Spleen (tissue), 11 donors: Measurements from ENCODE around the gene ERC1. TPM values are rescaled to one million over a fixed set of nuclear protein-coding genes. Genes with fewer than 3 reads are reported as not detected.

Source experiments
- DNase-seq: peaks from one replicate; pipeline ENCODE4 v3.0.0-alpha.2; 2020
- H3K27ac ChIP-seq, 8 donors: fragments of 200-600 bp; sonication (generic) in 7 of 8; 1 replicate in 4 of 8; 2 replicates in 4 of 8; pipeline versions ENCODE4 v1.5.0 to v1.8.0; 2016 to 2021; ENCODE audit warnings: inconsistent platforms in 4 of 8, mild to moderate bottlenecking in 4 of 8, moderate library complexity in 1 of 8
- H3K27me3 ChIP-seq, 7 donors: fragments of 200-600 bp; sonication (generic) in 6 of 7; replicated peaks in 1 of 7; 1 replicate in 4 of 7; 2 replicates in 3 of 7; pipeline versions ENCODE4 v1.5.0 to v1.8.0; 2016 to 2021; ENCODE audit warnings: inconsistent platforms in 3 of 7, mild to moderate bottlenecking in 1 of 7
- H3K36me3 ChIP-seq, 6 donors: fragments of 200-600 bp; sonication (generic) in 5 of 6; 1 replicate in 4 of 6; 2 replicates in 2 of 6; pipeline versions ENCODE4 v1.5.0 to v1.8.0; 2016 to 2021; ENCODE audit warnings: inconsistent platforms in 2 of 6
- H3K4me1 ChIP-seq, 6 donors: fragments of 200-600 bp; sonication (generic) in 5 of 6; 1 replicate in 3 of 6; 2 replicates in 3 of 6; pipeline versions ENCODE4 v1.5.0 to v1.8.0; 2016 to 2021; ENCODE audit warnings: inconsistent platforms in 3 of 6
- H3K4me3 ChIP-seq, 8 donors: fragments of 200-600 bp; sonication (generic) in 7 of 8; 1 replicate in 4 of 8; 2 replicates in 4 of 8; pipeline versions ENCODE4 v1.5.0 to v1.8.0; 2016 to 2021; ENCODE audit warnings: inconsistent platforms in 4 of 8, mild to moderate bottlenecking in 4 of 8, moderate library complexity in 2 of 8
- H3K9me3 ChIP-seq, 8 donors: fragments of 200-600 bp; sonication (generic) in 7 of 8; 1 replicate in 4 of 8; 2 replicates in 4 of 8; pipeline versions ENCODE4 v1.5.0 to v1.8.0; 2016 to 2021; ENCODE audit warnings: inconsistent platforms in 4 of 8
- POLR2A ChIP-seq, 3 donors: fragments of 450-650 bp; IDR thresholded peaks; one replicate each; pipeline ENCODE4 v1.5.1; 2017; ENCODE audit warnings: antibody characterized with exemption in 3 of 3, mild to moderate bottlenecking in 1 of 3
- POLR2AphosphoS5 ChIP-seq, 3 donors: sonication (generic); formaldehyde crosslinking; IDR thresholded peaks; one replicate each; pipeline ENCODE4 v1.5.1; 2017; ENCODE audit warnings: antibody characterized with exemption in 3 of 3
- WGBS, 5 donors: extraction: QIAGEN DNeasy Blood & Tissue Kit in 3 of 5; methylation state at CpG; one replicate each; pipeline versions ENCODE4 v1.1.5 to v1.1.7; 2013 to 2018; 5-methylcytosine and 5-hydroxymethylcytosine counted together
- intact Hi-C: fragments of 100-400 bp; cut with DNase I; formaldehyde crosslinking; loops from one replicate; pipeline ENCODE4 v1.15.0; 2023; ENCODE audit warnings: low total_unique reads
- polyA plus RNA-seq, 3 donors: library from polyadenylated mRNA; stranded (reverse); fragments of 200-250 nt; gene quantifications; one replicate each; pipeline ENCODE4 v1.2.1, GENCODE V29; 2013
- total RNA-seq, 7 donors: library from RNA; depleted of rRNA in 3 of 7; stranded (reverse); fragments of >200 nt in 3 of 7; fragmentation: NEBNext Ultra II Directional in 4 of 7; extraction: Animal tissue kit (Norgen Biotek cat#: 25700) in 4 of 7; gene quantifications; one replicate each; pipeline versions ENCODE4 v1.1.0 to v1.2.1, GENCODE V29; 2016 to 2021
- TF ChIP-seq, protein P1 (sequence below), 11 experiments: fragments of 200-600 bp in 7 of 11; fragments of 450-650 bp in 4 of 11; sonication (generic) in 4 of 11; IDR thresholded peaks in 8 of 11; conservative IDR thresholded peaks in 3 of 11; 1 replicate in 7 of 11; 2 replicates in 4 of 11; pipeline versions ENCODE4 v1.4.0 to v1.8.0; 2016 to 2021; ENCODE audit warnings: antibody characterized with exemption in 11 of 11, inconsistent platforms in 4 of 11, mild to moderate bottlenecking in 1 of 11
- donor health status: healthy with polysubstance abuse.
- donor health status: DM: no; HTN: no; CAD: no; lungs with moderate emphysema.
- donor health status: DM: no; HTN: no; CAD: no.
- donor health status: Bipolar disorder and iron deficiency.
- donor health status: healthy.
- donor health status: DM: no; HTN: no; CAD: no.
- donor health status: DM: yes; HTN: yes; CAD: no.

Gene ERC1
- total and polyA plus RNA-seq, 10 donors: 1.2 to 73.4 (median 42.6) TPM

DNA sequence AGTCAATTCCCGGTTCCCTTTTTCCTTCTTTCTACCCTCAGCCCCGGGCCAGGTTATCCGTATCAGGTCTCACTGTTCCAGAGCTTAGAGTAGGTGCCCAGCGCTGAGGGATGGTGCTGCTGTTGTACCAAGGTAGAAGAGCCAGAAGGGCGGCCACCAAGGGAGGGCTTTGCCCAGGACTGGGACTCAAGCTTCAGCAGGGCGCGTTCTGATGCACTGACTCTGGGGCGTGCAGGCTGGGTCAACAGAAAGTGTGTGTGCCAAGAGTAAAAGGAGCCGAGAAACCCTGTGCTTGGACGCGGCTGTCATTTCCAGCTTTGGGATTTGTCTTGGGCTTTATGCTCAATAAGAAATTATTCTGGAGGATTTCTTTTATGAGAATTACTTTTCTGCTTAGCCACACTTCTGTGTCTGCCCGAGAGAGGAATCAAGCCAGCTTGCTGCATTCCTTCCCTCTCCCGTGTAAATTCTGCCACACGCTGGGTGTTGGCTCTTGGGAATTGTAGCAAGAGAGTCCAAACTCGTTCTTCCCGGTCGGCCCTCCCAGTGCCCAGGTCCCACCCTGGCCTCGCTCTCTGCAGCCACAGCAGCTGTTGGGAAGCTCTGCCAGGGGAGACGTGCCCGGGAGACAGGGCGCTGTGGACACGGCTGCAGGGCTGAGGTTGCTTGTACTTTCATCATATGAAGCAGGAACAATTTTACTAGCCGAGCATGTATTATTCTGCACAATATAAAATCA is 505.3 kb downstream of the ERC1 start:
- 83 to 89% (median 87%) methylated on average over 23 of the region's 23 CpGs for WGBS, 5 donors
- DNase-seq: no peak
- Histone ChIP-seq H3K9me3 (no peaks in the 10 kb centered on the region), H3K27me3 (no peaks in the 10 kb centered on the region), H3K4me3 (no peak overlapping the region), H3K36me3 (peaks cover 0 to 27% (median 2%) of the 10 kb centered on the region in 6 donors), H3K27ac (no peak overlapping the region), H3K4me1 (no peaks in the 10 kb centered on the region)
- TF ChIP-seq, protein P1, sequence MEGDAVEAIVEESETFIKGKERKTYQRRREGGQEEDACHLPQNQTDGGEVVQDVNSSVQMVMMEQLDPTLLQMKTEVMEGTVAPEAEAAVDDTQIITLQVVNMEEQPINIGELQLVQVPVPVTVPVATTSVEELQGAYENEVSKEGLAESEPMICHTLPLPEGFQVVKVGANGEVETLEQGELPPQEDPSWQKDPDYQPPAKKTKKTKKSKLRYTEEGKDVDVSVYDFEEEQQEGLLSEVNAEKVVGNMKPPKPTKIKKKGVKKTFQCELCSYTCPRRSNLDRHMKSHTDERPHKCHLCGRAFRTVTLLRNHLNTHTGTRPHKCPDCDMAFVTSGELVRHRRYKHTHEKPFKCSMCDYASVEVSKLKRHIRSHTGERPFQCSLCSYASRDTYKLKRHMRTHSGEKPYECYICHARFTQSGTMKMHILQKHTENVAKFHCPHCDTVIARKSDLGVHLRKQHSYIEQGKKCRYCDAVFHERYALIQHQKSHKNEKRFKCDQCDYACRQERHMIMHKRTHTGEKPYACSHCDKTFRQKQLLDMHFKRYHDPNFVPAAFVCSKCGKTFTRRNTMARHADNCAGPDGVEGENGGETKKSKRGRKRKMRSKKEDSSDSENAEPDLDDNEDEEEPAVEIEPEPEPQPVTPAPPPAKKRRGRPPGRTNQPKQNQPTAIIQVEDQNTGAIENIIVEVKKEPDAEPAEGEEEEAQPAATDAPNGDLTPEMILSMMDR (IDR thresholded peaks at IDR 0.05 in 8 of 11, conservative IDR thresholded peaks at IDR 0.05 in 3 of 11): no peak
- TF ChIP-seq POLR2A (IDR thresholded peaks at IDR 0.05): no peak
- peak in 1 of 3 donors; percentile 38 for TF ChIP-seq POLR2AphosphoS5 (IDR thresholded peaks at IDR 0.05)
- intact Hi-C loops: no loop called here

DNA sequence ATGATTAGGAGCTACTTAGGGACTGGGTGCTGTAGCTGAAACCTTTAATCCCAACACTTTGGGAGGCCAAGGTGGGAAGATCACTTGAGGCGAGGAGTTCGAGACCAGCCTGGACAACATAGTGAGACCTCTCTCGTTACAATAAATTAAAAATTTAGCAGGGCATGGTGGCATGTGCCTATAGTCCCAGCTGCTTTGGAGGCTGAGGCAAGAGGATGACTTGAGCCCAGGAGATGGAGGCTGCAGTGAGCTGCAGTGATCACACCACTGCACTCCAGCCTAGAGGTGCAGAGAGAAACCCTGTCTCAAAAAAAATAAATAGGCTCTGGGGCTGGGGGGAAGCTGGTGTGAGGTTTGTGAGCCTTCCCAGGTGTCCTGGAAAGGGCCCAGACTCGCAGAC is 506.1 kb downstream of the ERC1 start:
- Histone ChIP-seq H3K36me3 (peaks cover 0 to 19% (median 0%) of the 10 kb centered on the region in 6 donors), H3K27me3 (peaks cover 0 to 6% (median 0%) of the 10 kb centered on the region in 7 donors), H3K4me3 (no peak overlapping the region), H3K9me3 (no peaks in the 10 kb centered on the region), H3K27ac (no peak overlapping the region), H3K4me1 (no peaks in the 10 kb centered on the region)
- intact Hi-C loops: no loop called here
- 90 to 92% (median 92%) methylated on average over 4 of the region's 4 CpGs for WGBS, 5 donors
- TF ChIP-seq POLR2AphosphoS5 (IDR thresholded peaks at IDR 0.05) (no peak), POLR2A (IDR thresholded peaks at IDR 0.05) (no peak)
- TF ChIP-seq, protein P1 (IDR thresholded peaks at IDR 0.05 in 8 of 11, conservative IDR thresholded peaks at IDR 0.05 in 3 of 11): no peak
- no peak for DNase-seq

DNA sequence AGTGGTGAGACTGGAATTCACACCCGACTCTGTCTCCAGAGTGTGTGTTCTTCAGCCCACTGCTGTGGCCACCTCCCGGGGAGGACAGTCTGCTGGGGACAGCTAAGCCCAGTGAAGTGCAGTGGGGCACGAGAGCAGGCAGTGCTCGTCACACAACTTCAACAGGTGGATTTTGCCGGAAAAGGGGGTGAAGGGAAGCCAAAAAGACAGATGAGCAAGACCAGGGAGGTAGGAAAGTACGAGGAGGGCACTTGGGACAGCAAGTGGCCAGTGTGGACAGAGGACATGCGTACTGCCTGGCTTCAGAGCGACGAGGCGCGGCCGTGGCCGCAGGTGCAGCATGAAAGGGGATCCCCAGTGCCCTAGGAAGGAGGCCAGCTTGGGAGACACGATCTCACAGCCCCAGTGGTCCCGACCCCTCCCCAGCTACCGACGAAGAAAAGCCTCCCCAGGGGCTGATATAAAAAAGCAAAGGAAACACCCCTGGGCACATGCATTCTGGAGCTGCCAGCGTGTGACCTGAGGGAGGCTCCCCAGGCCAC is 507.2 kb downstream of the ERC1 start:
- 68 to 84% (median 72%) methylated on average over 18 of the region's 18 CpGs for WGBS, 5 donors
- H3K4me1 ChIP-seq: no peaks in the 10 kb centered on the region
- intact Hi-C loops: no loop called here
- peaks cover 0 to 17% (median 0%) of the 10 kb centered on the region in 7 donors for H3K27me3 ChIP-seq
- DNase-seq: no peak
- H3K4me3 ChIP-seq: no peak overlapping the region
- H3K27ac ChIP-seq: no peak overlapping the region
- no peaks in the 10 kb centered on the region for H3K9me3 ChIP-seq
- TF ChIP-seq POLR2AphosphoS5 (IDR thresholded peaks at IDR 0.05) (peak in 1 of 3 donors; percentile 45), POLR2A (IDR thresholded peaks at IDR 0.05) (no peak)
- TF ChIP-seq, protein P1 (IDR thresholded peaks at IDR 0.05 in 8 of 11, conservative IDR thresholded peaks at IDR 0.05 in 3 of 11): no peak
- peaks cover 0 to 10% (median 0%) of the 10 kb centered on the region in 6 donors for H3K36me3 ChIP-seq

- TF ChIP-seq POLR2AphosphoS5 (IDR thresholded peaks at IDR 0.05): no peak
- TF ChIP-seq POLR2A (IDR thresholded peaks at IDR 0.05): no peak
- TF ChIP-seq, protein P1 (IDR thresholded peaks at IDR 0.05 in 8 of 11, conservative IDR thresholded peaks at IDR 0.05 in 3 of 11): no peak
- peaks cover 0 to 26% (median 0%) of the 10 kb centered on the region in 7 donors for H3K27me3 ChIP-seq
- intact Hi-C loops: no loop called here
- 92 to 96% (median 95%) methylated on average over 12 of the region's 12 CpGs for WGBS, 5 donors
- no peak overlapping the region for H3K4me3 ChIP-seq
- peaks cover 0 to 6% (median 0%) of the 10 kb centered on the region in 6 donors for H3K4me1 ChIP-seq
- no peaks in the 10 kb centered on the region for H3K9me3 ChIP-seq
- no peak for DNase-seq
- H3K36me3 ChIP-seq: peaks cover 0 to 2% (median 0%) of the 10 kb centered on the region in 6 donors
- H3K27ac ChIP-seq: no peak overlapping the region
Measured at GRCh38 chr12:1499351-1499750, 508.3 kb downstream of the ERC1 start.
